NCI-H2171 (cell line): ENCODE measurements around the gene NOP10.

Experiments used
- DNase-seq: peaks from one replicate; lab custom pipeline; 2025; lab: John Stamatoyannopoulos, UW

Gene NOP10

DNA sequence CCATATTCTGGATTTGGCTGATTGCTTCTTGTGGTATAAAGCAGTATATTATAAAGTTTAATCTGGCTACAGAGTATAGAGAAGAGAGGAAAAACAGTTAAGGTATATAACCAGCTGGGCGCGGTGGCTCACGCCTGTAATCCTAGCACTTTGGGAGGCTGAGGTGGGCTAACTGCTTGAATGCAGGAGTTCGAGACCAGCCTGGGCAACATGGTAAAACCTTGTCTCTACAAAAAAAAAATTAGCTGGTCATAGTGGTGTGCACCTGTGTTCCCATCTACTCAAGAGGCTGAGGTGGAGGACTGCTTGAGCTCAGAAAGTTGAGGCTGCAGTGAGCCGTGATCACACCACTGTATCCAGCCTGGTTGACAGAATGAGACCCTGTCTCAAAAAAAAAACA, 12.7 kb downstream of the NOP10 start:
- DNase-seq, result no peak

DNA sequence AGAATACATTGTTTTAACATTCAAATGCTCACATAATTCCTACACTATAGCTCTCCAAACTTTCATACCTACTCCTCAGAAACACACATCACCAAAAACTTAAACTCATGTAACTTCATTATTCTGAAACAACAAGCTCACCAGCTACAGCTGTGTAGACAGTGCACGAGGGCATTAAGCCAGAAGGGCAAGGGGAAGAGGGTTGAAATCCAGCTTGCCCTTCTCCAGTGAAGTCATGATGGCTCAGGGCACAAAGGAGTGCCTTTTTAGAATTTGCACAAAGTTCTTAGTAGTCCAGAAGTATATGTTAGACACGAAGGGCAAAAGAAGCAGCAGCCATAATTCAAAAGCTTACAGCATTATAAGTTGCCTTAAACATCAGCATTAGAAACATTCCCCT, 13.9 kb downstream of the NOP10 start:
- DNase-seq, result no peak

DNA sequence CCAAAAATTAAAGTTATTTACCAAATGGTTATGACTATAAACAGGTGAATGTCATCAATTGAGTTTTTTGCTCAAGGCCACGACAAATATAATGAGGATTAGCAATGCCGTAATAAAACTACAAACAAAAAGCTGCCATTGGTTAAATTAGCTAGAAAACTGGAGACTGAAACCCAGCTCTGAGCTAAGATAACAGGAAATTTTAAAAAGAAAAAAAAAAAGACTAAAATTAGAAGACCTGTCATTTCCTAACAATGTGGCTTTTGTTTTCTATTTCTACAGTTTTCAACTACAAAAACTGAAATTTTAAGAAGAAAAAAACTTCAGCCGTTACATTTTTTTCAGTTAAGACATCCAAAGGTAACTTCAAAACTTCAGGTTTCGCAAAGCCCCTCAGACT, 15.0 kb downstream of the NOP10 start:
- no peak for DNase-seq

DNA sequence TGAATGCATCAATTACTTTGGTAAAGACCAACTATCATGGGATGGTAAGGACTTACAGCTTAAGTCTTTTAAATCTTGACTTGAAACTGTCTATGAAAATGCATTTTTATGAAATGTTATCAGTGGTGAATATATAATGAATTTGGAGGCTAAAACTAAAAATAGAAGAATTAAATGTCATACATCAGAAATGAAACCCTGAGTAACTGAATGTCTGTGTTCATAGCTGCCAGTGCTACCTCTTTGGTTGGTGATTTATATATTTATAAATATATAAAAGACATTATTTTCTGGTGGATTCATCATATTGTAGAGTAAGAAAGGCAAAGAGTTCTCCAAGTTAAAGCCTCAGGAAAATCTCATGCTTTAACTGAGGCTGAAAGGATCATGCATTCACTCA, 17.6 kb downstream of the NOP10 start:
- no peak for DNase-seq

DNA sequence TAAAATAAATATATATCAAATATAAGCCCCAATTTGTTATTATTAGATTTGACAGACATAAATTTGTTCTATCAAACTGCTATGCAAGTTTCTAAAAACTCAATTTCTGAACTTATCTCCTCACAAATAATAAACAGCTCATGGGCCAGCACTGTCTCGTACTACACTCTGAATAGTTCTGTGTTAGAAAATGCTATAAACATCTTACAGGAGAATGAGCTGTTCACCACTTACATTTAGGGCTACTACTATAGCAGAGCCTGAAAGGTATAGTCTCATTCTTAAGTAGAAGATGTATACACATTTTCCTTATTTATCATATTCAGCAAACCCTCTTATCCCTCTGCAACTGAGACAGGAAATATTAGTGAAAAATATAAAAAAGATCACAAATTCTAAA, 18.0 kb downstream of the NOP10 start:
- DNase-seq, result no peak

DNA sequence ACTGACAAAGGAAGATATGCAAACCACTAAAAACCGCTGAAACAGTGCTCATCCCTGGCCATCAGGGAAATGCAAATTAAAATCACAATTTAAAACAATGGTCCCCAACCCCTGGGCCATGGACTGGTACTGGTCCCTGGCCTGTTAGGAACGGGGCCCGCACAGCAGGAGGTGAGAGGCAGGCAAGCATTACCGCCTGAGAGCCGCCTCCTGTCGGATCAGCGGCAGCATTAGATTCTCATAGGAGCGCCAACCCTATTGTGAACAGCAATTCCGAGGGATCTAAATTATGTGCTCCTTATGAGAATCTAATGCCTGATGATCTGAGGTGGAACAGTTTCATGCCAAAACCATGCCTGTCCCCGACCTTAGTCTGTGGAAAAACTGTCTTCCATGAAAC, 19.7 kb downstream of the NOP10 start:
- no peak for DNase-seq

DNA sequence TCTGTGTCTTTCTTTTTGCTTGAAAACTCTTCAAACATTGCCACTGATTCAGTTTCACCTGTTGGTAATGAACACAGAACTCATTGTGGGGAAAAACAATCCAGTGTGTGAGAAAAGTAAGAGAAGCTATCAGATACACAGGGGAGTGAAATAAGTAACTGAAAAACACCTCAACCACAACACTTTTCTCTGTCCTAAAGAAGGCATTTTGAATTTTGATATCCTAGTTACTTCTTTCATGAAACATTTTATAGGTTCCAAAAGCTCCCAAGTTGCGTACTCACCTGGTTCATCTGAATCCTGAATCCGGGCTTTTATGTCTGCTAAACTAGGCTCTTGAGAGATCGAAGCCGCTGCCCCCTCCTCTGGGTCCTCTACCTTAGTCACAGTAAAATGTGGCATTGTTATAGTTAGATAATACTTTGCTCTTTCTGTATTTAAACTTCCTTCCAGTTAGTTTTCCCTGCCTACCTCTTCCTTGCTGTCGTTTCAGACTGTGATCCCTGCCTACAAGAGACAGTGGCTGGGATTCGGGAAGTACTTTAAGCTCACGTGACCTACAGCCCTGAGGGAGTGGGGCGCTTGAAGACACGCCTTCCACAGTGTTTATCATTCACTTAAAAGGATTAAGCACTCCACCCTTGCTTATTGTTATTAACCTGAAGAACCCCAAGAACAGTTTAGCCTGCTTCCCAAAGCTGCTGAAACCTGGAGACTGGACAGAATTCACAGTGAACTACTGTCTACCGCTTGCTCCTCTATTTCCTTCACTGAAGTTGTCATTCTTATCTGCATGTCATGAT, 24.5 kb downstream of the NOP10 start:
- DNase-seq, result no peak

DNA sequence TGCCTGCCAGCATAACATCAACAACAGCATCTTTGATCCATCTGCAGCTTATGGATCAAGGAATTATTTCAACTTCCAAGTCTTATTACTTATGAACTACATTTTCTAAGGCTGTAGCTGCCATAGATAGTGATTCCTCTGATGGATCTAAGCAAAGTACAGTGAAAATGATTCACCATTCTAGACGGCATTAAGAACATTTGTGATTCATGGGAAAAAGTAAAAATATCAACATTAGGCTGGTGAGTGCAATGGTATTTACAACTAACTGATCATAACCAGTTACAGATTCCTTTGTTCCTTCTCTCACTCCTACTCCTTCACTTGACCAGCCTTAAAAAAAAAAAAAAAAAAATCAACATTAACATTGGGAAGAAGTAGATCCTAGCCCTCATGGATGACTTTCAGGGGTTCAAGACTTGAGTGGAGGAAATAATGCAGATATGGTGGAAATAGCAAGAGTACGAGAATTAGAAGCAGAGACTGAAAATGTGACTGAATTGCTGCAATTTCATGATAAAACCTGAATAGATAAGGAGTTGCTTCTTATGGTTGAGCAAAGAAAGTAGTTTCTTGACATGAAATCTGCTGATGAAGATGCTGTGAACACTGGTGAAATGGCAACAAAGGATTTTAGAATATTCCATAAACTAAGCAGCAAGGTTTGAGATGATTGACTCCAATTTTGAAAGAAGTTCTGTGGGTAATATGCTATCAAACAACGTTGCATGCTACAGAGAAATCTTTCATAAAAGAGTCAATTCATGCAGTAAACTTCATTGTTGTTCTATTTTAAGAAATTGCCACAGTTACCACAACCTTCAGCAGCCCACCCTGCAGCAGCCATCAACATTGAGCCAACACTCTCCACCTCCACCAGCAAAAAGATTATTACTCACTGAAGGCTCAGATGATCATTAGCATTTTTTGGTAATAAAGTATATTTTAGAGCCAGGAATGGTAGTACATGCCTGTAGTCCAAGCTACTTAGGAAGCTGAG, 28.1 kb downstream of the NOP10 start:
- no peak for DNase-seq

DNA sequence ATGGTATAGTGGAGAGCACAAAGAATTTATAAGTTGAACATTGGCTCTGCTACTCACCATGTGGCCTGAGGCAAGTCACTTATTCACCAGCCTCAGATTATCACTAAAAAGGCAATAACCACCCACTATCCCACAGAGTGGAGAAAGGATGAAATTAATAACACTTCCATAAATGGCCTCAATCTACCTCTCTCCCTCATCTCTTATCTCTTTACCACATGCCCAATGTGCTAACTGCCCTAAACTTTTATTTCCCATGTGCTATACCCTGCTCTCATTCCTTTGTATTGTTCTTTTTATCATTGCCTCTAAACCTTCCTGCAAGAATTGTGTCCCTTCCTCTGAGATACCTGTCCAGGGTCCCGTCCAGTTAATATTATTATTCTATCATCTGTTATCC, 31.4 kb downstream of the NOP10 start:
- no peak for DNase-seq

DNA sequence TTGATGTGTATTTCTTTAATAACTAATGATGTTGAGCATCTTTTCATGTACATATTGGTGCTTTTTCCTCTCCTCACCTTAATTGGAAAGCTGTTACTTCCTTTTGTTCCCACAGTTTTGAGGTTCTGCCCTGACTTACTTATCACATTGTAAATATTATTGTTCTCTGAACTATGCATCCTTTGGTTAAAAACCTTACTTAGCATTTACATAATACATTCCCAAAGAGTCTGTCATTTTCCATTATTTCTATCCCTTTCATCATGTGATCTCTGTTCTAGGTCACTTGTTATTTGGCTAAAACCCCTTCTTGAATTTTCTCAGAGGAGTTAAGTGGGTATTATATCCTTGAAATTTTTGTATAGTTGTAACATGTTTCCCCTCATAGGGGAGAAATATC, 38.3 kb downstream of the NOP10 start:
- no peak for DNase-seq

DNA sequence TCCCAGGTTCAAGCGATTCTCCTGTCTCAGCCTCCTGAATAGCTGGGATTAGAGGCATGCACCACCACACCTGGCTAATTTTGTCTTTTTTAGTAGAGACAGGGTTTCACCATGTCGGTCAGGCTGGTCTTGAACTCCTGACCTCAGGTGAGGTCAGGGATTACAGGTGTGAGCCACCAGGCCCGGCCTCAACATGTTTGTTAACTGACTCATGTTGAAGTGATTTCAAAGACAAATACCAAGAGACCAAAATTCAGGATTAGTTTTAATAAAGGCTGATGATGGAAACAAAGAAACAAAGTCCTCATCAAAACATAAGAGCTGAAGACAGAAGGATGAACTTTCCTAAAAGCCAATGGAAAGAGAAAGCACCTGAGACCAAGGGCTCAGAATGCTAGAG, 41.9 kb downstream of the NOP10 start:
- DNase-seq, result no peak

DNA sequence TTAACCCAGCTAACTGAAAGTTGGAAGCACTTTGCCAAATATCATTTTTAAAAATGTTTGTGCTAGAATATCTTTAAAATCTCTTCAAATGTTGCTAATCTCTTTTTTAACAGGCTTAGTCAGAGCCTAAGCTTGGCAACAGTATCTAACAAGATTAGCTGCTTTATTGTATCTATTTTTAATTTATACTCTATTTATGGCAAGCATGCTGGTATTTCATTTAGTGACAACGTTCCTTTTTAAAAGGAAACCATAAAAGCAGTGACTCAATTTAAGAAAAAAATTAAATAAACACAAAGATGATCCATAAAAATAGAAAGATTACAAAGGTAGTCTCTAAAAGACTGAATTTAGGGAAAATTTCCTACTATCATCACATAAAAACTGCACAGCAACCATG, 45.9 kb downstream of the NOP10 start:
- DNase-seq, result no peak

DNA sequence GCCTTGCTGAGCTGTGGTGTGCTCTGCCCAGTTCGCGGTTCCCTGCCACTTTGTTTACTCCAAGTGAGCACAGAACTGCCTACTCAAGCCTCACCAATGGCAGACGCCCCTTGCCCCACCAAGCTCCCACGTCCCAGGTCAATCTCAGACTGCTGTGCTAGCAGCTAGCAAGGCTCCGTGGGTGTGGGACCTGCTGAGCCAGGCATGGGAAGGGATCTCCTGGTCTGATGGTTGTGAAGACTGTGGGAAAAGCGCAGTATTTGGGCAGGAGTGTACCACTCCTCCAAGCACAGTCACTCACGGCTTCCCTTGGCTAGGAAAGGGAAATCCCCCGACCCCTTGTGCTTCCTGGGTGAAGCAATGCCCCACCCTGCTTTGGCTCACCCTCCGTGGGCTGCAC, 50.3 kb downstream of the NOP10 start:
- no peak for DNase-seq
